CD4-positive, alpha-beta T cell (primary cell): ENCODE data around the gene CEP170B. TPM values are rescaled to one million over a fixed set of nuclear protein-coding genes. Genes with fewer than 3 reads are reported as not detected.
A peak's percentile ranks its signal among the peaks of the same experiment; 100 is the strongest.

Experiments used
- ATAC-seq: fragments of 200-7000 bp; cut with Tn5 transposase; one replicate; pipeline ENCODE4 v1.10.0; 2022; ENCODE audit warnings: mild to moderate bottlenecking; ENCODE audit not compliant: poor library complexity
- CTCF ChIA-PET: fragments of 350-600 bp; sonication (Branson Sonifier 250); formaldehyde crosslinking; loops from one replicate; lab custom pipeline; 2021; ENCODE audit warnings: antibody characterized with exemption, inconsistent platforms; lab: Charles Lee
- POLR2A ChIA-PET: fragments of 350-600 bp; sonication (Branson Sonifier 250); formaldehyde crosslinking; loops from one replicate; lab custom pipeline; 2021; ENCODE audit warnings: antibody characterized with exemption, inconsistent platforms; lab: Charles Lee
- DNase-seq, 14 experiments: peaks; one replicate each; pipeline ENCODE4 v3.0.0-alpha.2; 2013 to 2020; ENCODE audit warnings: mixed read lengths in 2 of 14
- H3K27ac ChIP-seq, 2 donors: one replicate each; pipeline versions ENCODE4 v1.5.1 to v1.7.0; 2013; ENCODE audit warnings: low read length in 2 of 2, low read depth in 1 of 2, mild to moderate bottlenecking in 1 of 2
- H3K27me3 ChIP-seq, 2 experiments: 1 replicate in 1 of 2; 2 replicates in 1 of 2; pipeline versions ENCODE4 v1.6.1 to v1.7.0; 2013; ENCODE audit warnings: low read length in 2 of 2, control low read depth in 1 of 2, mild to moderate bottlenecking in 1 of 2, moderate library complexity in 1 of 2; ENCODE audit not compliant: insufficient read depth in 2 of 2, control insufficient read depth in 1 of 2
- H3K36me3 ChIP-seq: one replicate; pipeline ENCODE4 v1.6.1; 2013; ENCODE audit warnings: low read length, control low read depth; ENCODE audit not compliant: insufficient read depth
- H3K4me1 ChIP-seq: one replicate; pipeline ENCODE4 v1.6.1; 2013; ENCODE audit warnings: low read length, control low read depth; ENCODE audit not compliant: insufficient read depth
- H3K4me3 ChIP-seq: one replicate; pipeline ENCODE4 v1.5.1; 2013; ENCODE audit warnings: mild to moderate bottlenecking, low read length, moderate library complexity
- H3K9me3 ChIP-seq, 2 experiments: 1 replicate in 1 of 2; 2 replicates in 1 of 2; pipeline versions ENCODE4 v1.6.1 to v1.7.0; 2013; ENCODE audit warnings: low read length in 2 of 2, mild to moderate bottlenecking in 2 of 2, control low read depth in 1 of 2, moderate library complexity in 1 of 2; ENCODE audit not compliant: control insufficient read depth in 1 of 2, insufficient read depth in 1 of 2
- H3K27ac Mint-ChIP-seq: one replicate; pipeline ENCODE4 v1.8.0; 2020; ENCODE audit warnings: mixed read lengths
- H3K27me3 Mint-ChIP-seq: one replicate; pipeline ENCODE4 v1.8.0; 2021; ENCODE audit warnings: mixed read lengths
- H3K36me3 Mint-ChIP-seq: one replicate; pipeline ENCODE4 v1.8.0; 2021; ENCODE audit warnings: low read depth, mixed read lengths
- H3K4me1 Mint-ChIP-seq: one replicate; pipeline ENCODE4 v1.8.0; 2021; ENCODE audit warnings: low read depth, mixed read lengths
- H3K4me3 Mint-ChIP-seq: one replicate; pipeline ENCODE4 v1.8.0; 2020; ENCODE audit warnings: mild to moderate bottlenecking, mixed read lengths
- H3K9me3 Mint-ChIP-seq: one replicate; pipeline ENCODE4 v1.8.0; 2020; ENCODE audit warnings: mixed read lengths
- CTCF ChIP-seq: fragments of 200-600 bp; IDR thresholded peaks from one replicate; pipeline ENCODE4 v1.8.0; 2022; ENCODE audit warnings: antibody characterized with exemption, mild to moderate bottlenecking
- intact Hi-C, 2 experiments: fragments of 100-400 bp; cut with DNase I in 1 of 2; cut with micrococcal nuclease in 1 of 2; formaldehyde crosslinking; loops; one replicate each; pipeline versions ENCODE4 v1.15.1 to v1.9.0; 2023 to 2025; cut with DNase I, micrococcal nuclease
- total RNA-seq, 174 experiments: library from RNA in 2 of 174; stranded (reverse) in 2 of 174; gene quantifications; one replicate each; pipeline ENCODE4 v1.2.3 and lab custom pipeline; 2021 to 2026

Gene CEP170B
- total RNA-seq, 2 experiments from 2014 or later, result 4.4 to 4.7 TPM

- no peak overlapping the region for H3K27ac ChIP-seq
- H3K4me1 ChIP-seq, result no peaks in the 10 kb centered on the region
- no peak overlapping the region for H3K4me3 ChIP-seq
- peaks cover 4% of the 10 kb centered on the region for H3K4me1 Mint-ChIP-seq
- ChIA-PET CTCF (no interaction called here), POLR2A (no interaction called here)
- no peak overlapping the region for H3K4me3 Mint-ChIP-seq
- peak in 1 of 14 experiments; percentile 11 for DNase-seq
- H3K27me3 Mint-ChIP-seq, result no peaks in the 10 kb centered on the region
- no peaks in the 10 kb centered on the region for H3K36me3 ChIP-seq
- H3K27ac Mint-ChIP-seq, result no peak overlapping the region
- H3K9me3 Mint-ChIP-seq, result no peaks in the 10 kb centered on the region
- H3K27me3 ChIP-seq, result no peaks in the 10 kb centered on the region
- no peak for ATAC-seq
- no peaks in the 10 kb centered on the region for H3K36me3 Mint-ChIP-seq
- intact Hi-C loops, result no loop called here
- no peak for TF ChIP-seq CTCF
- H3K9me3 ChIP-seq, result no peaks in the 10 kb centered on the region
Measured at GRCh38 chr14:104891664-104892530, 26.8 kb downstream of the CEP170B start.

- DNase-seq (peak in 1 of 14 experiments; percentile 20), ATAC-seq (no peak)
- TF ChIP-seq CTCF, result no peak
- H3K4me3 ChIP-seq, result no peak overlapping the region
- H3K4me1 Mint-ChIP-seq, result peaks cover 4% of the 10 kb centered on the region
- no peaks in the 10 kb centered on the region for H3K36me3 Mint-ChIP-seq
- no peaks in the 10 kb centered on the region for H3K27me3 Mint-ChIP-seq
- ChIA-PET CTCF (no interaction called here), POLR2A (no interaction called here)
- no peaks in the 10 kb centered on the region for H3K27me3 ChIP-seq
- no peak overlapping the region for H3K27ac Mint-ChIP-seq
- H3K9me3 Mint-ChIP-seq, result no peaks in the 10 kb centered on the region
- intact Hi-C loops, result no loop called here
- no peaks in the 10 kb centered on the region for H3K4me1 ChIP-seq
- H3K4me3 Mint-ChIP-seq, result no peak overlapping the region
- H3K9me3 ChIP-seq, result no peaks in the 10 kb centered on the region
- H3K27ac ChIP-seq, result no peak overlapping the region
- no peaks in the 10 kb centered on the region for H3K36me3 ChIP-seq
Measured at GRCh38 chr14:104892531-104893434, 27.7 kb downstream of the CEP170B start.

GRCh38 chr14:104893435-104894207, 28.6 kb downstream of the CEP170B start:
- POLR2A ChIA-PET, result no interaction called here
- CTCF ChIA-PET, result no interaction called here
- Mint-ChIP-seq H3K27ac (no peak overlapping the region), H3K9me3 (no peaks in the 10 kb centered on the region), H3K27me3 (no peaks in the 10 kb centered on the region), H3K36me3 (no peaks in the 10 kb centered on the region), H3K4me3 (no peak overlapping the region), H3K4me1 (peaks cover 4% of the 10 kb centered on the region)
- no peak for DNase-seq
- no peak overlapping the region for H3K4me3 ChIP-seq
- ATAC-seq, result no peak
- intact Hi-C loops, result no loop called here
- no peaks in the 10 kb centered on the region for H3K27me3 ChIP-seq
- H3K36me3 ChIP-seq, result no peaks in the 10 kb centered on the region
- no peak overlapping the region for H3K27ac ChIP-seq
- TF ChIP-seq CTCF, result no peak
- H3K9me3 ChIP-seq, result no peaks in the 10 kb centered on the region
- H3K4me1 ChIP-seq, result no peaks in the 10 kb centered on the region
